Measurements from ENCODE around the gene CXCL10.

Gene CXCL10

GRCh38 chr4:75985116-75985515, 38.2 kb downstream of the CXCL10 start:
- no peak for DNase-seq

GRCh38 chr4:75980576-75980975, 42.7 kb downstream of the CXCL10 start:
- no peak for DNase-seq

DNA sequence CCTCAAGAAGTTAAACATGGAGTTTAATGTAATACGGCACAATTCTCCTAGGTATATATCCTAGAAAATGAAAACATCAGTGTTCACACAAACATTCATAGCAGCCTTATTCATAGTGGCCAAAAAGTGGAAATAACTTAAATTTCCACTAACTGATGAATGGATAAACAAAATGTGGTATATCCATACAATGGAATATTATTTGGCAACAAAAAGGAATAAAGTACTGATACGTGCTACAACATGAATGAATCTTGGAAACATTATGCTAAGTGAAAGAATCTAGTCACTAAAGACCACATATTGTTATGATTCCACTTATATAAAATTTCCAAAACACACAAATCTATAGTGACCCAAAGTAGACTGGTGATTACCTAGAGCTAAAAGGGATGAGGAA, 47.1 kb downstream of the CXCL10 start:
- no peak for DNase-seq

- DNase-seq, result no peak
Observed at GRCh38 chr4:75973766-75974165, 49.5 kb downstream of the CXCL10 start.
